GM19455 (cell line): Measurements from ENCODE around the gene CDH13.

ENCODE experiments used
- ATAC-seq: cut with Tn5 transposase; IDR thresholded peaks from one replicate; pipeline ENCODE4 v1.9.1; 2021; ENCODE audit not compliant: unreplicated experiment

The CDH13 gene

DNA sequence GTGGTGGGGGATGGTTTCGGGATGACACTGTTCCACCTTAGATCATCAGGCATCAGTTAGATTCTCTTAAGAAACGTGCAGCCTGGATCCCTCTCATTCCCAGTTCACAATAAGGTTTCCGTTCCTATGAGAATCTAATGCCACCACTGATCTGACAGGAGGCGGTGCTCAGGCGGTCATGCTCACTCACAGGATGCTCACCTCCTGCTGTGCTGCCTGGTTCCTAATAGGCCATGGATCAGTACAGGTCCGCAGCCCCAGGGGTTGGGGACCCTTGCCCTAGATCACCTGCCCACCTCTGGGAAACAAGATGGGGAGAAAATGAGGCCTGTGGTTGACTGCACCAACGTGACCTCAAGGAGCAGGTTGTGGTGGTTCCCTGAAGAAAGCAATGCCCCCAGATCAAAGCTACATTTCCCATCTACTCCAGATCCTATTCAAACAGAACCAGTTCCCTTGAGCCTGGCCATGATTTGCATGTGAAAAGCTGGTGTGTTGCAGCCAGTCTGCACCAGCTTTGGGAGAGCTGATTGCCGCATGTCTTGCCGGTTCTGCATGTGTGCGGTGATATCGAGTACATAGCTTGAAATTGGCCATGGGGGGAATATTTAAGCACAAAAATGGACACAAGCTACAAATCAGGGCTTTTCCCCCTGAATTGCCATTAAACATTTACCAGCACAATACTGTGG is 997.8 kb downstream of the CDH13 start:
- no peak for ATAC-seq

DNA sequence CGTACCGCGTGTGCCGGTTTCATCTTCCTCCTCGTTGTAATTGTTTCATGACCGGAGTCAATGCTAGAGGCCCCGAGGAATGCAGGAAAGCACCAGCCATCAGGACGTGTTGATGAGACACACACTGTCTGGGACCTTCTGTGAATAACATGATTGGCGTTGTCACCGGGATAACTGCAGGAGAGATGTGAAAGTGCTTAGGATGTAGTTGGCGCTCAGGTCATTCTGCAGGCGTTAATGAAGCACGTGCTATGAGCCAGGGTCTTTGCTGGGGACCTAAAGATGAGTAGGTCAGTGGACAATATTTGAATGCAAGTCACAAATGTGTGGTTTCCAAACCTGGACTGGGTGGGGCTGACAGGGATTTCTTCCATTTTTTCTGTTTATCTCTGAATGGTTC is 999.4 kb downstream of the CDH13 start:
- no peak for ATAC-seq

DNA sequence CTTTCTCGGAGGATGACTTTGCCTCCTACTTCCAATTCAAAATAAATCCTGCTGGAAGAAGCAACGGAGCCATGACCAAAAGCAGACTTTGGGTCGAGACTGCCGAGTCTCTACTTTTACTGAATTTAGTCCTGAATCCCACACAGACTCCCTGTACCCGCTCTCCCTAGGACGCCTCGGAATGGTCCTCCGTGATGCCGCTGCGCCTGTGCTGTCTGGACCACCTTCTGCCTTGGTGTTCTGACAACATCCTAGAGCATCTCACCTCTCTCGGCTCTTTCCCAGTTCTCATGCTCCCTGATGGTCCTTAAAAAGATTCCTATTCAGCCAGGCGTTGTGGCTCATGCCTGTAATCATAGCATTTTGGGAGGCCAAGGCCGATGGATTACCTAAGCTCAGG is 999.9 kb downstream of the CDH13 start:
- no peak for ATAC-seq

DNA sequence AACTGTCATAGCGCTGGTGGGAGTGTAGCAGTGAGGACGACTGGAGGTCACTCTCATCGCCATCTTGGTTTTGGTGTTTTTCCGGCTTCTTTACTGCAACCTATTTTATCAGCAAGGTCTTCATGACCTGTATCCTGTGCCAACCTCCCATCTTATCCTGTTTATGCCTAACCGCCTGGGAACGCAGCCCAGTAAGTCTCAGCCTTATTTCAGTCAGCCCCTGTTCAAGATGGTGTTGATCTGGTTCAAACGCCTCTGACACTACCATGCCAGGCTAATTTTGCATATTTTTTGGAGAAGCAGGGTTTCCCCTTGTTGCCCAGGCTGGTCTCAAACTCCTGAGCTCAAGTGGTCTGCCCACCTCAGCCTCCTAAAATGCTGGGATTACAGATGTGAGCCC is 1001.2 kb downstream of the CDH13 start:
- ATAC-seq = no peak

DNA sequence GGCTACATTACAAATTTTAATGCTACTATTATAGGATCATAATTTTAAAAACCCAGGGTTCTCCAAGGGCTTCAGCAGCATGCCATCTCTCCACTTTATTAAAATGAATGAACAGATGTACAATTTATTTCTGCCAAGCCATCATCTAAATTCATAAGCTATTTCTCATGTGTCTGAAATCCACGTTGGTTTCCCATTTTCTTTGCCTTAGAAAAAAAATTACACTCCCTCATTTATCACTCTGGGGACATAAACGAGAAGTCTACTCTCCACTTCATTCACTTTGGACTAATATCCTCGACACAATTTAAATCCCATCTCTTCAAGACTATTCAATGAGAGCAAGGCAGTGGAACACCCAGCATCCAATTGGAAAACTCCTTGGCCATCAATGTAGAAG is 1002.7 kb downstream of the CDH13 start:
- no peak for ATAC-seq

DNA sequence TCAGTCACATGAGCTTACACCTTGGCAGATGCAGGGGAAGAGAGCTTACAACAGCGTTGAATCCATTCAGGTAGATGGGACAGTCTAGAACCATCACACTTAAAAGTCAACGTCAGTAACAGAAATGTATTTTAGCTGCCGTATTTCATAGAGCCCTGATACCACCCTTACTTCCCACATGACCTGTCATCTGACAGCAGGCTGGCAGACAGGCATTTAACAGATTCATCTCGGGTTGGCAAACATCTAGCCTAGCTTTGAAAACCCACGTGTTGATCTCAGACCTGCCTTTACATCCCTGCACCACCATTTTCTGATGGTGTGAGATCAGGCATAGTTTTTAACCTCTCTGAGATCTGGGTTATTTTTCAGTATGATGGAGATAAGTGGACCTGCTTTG is 1003.1 kb downstream of the CDH13 start:
- no peak for ATAC-seq

DNA sequence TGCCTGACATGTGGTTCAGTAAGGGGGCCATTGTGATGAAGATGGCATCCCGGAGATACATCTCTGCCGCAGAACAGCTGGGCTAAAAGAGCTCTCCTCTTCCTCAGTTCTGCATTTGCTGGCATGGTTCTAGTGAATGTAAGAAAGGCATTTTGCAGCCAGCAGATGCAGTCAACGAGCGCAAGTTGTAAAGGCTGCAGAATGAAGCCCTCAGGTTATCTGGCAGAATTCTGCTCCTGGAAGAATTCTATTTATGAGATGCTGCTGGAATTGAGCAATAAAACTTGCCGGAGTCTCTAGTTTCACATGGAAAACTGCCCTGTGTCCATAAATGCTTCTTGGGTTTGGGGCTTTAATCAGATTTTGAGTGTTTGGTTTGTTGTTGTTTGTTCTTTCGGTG is 1004.2 kb downstream of the CDH13 start:
- ATAC-seq = no peak

DNA sequence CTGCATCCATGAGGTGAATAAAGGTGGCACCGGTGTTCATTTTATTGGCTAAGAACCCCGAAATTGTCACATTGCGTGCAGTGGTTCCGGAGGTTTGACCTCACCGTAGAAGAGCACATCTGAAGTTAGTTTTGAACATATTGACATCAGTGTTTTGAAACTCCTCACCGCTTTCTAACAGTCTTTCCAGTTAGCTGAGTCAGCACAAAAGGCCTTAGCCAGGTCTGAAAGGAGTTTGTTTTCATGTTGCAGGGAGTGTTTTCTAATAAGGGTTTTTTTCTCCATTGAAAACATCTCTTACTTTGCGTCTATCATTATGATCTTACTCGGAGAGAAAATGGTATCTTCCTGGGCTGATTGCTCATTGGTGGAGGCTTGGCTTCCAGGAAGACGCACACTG is 1006.5 kb downstream of the CDH13 start:
- ATAC-seq = no peak

DNA sequence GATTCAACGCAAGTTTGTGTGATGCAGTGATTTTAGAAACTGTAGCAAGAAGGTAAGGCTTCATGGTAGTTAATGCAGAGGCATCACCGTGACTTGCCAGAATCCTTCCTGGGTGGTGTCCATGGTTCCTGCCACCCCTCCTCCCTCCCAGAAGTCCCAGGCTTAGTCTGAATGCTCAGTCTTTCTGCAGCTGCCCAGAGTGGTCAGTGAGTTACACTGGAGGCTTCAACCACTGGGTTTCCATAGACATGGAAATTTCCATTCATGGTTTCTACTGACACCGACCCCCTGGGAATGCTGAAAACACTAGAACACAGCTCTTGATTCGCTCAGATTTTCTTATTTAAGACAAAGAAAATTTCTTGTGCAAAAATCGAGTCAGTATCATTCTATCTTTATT is 1021.6 kb downstream of the CDH13 start:
- no peak for ATAC-seq

DNA sequence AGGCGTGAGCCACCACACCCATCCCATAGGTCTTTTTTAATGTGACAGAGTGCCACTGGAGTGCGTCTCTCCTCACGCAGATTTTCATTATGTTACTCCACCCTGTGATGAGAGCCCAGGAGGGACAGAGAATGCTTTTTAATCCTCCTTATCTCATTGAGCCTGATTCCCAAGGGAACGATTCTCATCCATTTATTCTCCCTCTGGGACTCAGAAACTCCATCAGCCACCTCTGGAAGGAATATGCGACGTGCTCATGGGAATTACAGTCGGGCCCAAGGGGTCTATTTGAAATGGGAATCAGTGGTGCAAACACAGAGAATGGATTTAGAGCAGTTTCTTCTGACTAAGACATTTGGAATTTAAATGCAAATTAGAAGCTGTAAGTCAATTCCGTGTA is 1025.1 kb downstream of the CDH13 start:
- ATAC-seq = no peak

DNA sequence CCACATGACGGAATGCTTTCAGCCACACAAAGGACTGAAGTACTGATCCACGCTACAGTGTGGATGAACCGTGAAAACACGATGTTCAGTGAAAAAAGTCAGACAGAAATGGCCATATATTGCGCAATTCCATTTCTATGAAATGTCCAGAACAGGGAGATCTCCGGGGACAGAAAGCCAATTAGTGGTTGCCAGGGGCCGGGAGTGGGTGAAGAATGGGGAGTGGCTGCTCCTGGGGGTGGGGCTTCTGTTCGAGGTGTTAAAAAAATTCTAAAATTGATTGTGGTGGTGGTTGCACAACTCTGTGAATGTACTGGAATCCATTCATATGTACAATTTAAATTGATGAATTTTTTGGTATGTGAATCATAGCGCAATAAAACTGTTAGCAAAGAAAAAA is 1026.2 kb downstream of the CDH13 start:
- no peak for ATAC-seq

DNA sequence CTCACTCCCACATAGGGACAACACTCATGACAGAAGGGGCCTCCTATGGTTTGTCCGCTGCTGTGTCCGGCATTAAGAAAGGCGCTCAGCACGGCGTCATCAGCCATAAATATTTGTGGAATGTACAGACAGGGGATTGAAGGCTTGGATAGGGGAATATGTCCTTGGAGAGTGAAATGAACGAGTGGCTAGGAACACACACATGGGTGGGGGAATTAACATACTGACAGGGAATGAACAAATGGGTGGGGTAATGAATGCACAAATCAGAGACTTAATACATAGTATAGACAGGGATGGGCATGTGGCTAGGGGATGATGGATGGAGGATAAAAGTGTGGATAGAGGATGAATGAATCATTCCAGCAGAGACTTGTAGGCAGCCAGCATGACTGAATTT is 1027.0 kb downstream of the CDH13 start:
- no peak for ATAC-seq

DNA sequence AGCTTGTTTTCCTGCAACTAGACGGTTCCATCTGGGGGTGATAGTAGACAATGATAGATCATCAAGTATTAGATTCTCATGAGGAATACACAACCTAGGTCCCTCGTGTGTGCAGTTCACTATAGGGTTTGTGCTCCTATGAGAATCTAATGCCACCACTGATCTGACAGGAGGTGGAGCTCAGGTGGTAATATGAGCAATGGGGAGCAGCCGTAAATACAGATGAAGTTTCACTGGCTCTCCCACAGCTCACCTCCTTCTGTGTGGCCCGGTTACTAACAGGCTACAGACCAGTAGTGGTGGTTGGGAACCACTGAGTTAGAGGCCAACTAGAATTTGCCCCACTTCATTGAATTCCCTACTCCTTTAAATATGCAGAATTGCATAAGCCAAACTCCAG is 1033.5 kb downstream of the CDH13 start:
- ATAC-seq = no peak

DNA sequence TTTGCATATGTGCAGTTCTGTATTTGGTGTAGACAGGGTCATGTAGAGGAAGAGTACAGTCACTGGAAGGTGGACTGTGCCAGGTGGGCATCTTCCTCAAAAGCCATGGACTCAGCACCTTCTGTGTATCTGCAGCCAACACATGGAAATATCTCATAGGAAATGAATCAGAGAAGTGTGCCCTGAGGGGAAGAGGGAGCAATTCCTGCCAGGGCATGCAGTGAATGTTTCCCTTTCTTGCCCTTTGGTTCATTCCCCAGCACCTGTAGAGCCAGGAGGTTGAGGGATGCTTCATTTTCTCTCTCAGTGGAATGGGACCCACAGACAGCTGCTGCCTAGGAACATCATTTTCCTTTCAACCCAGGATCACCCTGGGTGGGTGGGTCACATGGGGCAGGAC is 1034.9 kb downstream of the CDH13 start:
- ATAC-seq = no peak

DNA sequence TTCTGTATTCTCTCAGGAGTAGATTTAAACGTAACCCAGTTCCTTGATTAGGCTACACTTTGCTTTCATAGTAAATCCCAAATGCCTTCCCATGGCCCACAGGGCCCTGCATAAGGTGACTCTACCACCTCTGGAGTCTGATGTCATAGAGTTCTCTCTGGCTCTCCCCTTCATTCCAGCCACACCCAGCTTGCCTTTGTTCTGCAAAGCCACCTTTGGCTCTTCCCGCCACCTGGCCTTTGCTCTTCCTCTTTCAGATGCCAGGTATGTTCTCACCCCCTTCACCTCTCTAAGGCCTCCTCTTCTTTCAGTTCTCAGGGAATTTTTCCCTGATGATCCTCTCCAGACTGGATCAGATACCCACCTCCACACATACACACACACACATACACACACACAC is 1039.7 kb downstream of the CDH13 start:
- no peak for ATAC-seq

DNA sequence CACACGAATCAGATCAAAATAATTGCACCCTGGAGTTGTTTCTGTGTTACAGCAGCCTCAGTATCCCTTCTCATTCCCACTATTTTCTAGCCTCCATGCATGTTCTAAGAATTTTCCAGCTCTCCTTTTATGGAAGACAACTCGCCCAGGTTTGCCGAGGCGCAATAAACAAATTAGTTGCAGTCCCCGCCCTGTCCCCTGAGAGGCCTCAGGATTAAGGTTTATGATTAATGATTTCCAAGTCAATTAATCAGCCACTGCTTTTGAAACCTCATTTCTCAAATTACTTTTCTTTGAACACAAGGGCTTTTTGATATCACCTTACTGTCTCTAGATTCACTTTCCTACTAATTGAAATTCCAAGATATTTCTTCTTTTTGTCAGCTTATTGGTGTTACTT is 1042.7 kb downstream of the CDH13 start:
- no peak for ATAC-seq

DNA sequence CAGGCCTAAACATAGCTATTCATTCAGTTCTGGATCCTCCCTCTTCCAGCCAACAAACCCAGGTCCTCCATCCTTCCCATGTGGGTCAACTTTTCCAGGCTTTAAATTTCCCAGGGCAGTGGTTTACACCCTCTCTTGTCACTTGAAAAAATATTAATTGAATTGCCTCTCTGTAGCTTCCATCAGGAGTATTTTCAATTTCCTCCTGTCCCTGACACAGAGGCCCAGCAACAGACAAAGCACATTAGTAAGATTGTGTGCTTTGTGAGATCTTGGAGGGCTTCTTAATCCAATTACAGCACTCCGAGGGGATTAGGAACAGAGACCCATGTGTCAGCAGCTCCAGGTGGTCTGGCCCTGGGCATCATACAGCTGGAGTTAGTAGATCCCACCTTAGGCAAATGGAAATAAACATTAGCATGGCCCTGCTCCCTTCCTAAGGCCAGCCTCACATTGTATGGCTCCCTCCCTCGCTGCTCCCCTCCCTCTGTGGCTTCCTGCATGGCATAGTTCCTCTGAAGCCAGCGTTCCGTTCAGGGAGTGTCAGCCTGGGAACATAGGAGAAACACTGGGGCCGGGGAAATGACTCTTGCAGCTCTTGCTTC is 1048.3 kb downstream of the CDH13 start:
- no peak for ATAC-seq

DNA sequence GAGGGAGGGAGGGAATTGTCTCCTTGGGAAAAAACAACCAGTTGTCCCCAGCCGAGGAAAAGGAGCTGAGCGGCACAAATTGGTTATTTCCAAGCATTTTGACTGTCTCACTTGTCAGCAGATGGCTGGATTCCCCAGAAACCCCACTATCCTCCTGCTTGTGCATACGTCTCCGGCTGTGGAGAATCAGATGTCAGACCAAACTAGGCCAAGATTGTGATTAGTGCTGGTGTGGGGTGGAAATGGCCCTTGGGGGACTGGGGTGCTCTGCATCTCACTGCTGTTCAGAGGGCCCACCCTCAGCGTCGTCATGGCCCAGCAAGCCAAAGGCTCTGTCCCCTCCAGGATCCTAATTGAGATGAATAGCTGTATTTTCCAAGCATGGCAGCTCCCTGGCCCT is 1049.3 kb downstream of the CDH13 start:
- no peak for ATAC-seq

DNA sequence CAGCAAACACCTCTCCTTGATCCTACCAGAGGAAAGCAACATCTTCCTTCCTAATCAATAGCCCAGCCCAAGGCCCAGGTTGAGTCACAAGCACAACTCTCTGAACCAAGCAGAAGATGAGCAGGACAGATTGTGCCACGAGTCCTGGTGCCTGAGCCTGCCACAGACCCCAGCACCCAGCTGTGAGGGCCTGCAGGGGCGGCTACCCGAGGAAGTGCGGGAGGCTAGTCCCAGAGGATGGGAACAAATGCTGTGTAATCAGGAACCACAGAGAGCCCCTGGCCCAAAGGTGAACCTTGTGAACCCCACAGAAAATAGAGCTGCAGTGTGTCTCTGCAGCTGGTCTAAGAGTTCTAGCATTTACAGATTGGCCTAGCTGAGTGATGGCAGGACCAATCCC is 1054.2 kb downstream of the CDH13 start:
- no peak for ATAC-seq

DNA sequence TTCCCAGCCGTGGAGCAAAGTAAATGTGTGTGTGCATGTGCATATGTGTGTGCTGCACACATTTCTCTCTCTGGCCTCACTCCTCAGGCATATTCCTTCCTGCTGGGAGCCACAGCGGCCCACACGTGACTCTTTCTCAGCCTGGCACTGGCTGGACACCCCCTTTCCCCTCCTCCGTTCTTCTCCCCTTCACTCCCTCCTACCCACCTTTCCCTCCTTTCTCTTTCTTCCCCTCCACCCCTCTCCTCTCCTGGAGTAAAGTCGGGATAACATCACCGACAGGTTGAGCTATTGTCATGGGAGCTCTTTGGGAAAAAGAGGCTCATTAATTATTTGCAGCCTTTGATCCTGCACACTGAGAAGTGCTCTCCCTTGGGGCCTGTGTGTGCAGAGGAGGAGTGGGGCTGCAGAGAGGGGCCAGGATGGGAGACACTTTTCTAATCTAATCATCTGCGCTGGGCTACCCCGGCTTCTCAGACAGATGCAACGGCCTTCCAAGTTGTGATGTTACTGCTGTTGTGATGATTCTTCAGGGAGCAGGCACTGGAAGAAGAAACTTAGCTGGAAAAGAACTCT is 1054.7 kb downstream of the CDH13 start:
- no peak for ATAC-seq

DNA sequence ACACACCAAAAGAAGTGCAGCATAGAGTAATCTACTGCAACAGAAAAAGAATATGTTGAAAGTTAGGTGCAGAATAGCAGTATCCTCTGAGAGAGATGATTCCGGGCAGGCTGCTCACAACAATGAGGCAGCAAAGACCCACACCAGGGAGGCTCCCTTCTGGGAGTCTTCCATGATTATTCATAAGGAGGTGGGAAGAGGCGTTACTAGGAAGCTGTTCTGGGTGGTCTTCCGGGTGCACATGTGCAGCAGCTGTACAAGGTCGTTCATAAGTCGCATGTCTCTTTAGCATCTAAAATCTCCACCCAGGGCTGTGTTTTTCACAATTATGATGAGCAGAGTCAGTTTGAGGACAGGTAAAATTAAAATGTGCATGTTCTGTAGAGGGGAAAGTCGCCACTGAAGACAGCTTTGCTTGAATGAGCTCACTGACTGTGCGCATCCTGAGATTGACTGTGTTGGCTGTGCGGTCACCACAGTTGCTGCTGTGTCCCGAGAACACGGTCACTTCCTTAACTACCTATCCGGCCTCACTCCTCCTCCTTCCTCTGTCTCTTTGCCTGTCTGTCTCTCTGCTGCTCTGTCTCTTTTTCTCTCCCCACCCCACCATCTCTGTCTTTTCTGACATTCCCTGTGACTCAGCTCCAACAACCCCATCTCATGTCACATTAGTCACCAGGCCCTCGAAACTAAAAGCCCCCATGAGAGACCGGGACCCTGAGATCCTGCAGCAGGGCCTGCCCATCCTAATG is 1055.5 kb downstream of the CDH13 start:
- ATAC-seq = no peak

DNA sequence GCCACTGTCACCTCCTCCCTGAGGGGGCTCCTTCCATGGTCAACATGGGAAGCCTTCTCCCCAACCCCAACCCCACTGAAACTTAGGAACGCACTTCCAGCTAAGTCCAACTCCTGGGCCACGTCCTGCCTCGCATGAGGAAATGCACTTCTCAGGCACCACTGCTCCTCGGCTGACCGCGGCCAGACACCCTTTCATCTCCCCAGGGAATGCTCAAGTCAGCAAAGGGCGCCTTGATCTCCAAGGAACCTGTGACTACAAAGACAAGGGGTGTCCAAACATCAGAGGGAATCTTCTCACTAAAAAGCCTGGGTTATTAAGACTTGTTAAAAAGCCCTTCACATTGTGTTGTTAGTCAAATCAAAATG is 1056.1 kb downstream of the CDH13 start:
- ATAC-seq = no peak
